Activated naive CD4-positive, alpha-beta T cell treated with anti-CD3 and anti-CD28 coated beads, Interleukin-2, amount 50 U/mL, for 16 hours (primary cell): ENCODE data around the gene CISTR.
A peak's percentile ranks its signal among the peaks of the same experiment; 100 is the strongest.

Experiments
- DNase-seq: peaks from one replicate; pipeline ENCODE4 v3.0.0-alpha.2; 2020

Gene CISTR

DNA sequence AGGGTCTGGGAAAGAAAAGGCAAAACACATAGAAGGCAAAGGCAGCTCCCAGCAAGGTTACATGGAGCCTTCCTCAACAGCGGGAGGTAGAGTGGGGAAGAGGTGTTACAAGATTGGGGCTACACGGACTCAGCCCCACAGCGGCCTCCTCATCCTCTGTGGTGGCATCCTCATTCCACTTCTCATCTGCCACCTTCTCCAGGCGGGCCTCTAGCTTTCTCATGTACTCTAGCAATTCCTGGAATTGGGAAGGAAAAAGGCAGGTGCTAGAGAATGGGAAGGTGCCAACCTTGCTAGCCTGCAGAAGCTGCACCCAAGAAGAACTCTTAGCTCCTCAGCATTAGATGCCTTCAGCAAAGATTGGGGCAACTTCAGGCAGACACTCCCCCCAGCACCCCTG, 37.8 kb downstream of the CISTR start:
- no peak for DNase-seq

DNA sequence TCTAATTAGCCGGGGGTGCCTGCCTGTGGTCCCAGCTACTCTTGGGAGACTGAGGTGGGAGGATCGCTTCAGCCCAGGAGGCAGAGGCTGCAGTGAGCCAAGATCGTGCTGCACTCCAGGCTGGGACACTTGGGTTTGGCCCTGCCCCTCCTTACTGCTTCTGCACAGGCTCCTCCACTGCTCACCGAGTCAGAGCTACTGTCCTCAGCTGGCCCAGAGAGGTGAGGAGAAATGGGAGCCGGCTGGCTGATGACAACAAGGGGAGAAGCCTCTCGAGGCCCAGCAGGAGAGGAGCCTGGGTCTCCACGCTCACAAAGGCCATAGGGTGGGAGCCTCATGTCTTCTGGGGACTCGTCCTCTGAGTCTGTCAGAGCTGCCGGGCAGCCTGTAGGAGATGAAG, 38.3 kb downstream of the CISTR start:
- no peak for DNase-seq

DNA sequence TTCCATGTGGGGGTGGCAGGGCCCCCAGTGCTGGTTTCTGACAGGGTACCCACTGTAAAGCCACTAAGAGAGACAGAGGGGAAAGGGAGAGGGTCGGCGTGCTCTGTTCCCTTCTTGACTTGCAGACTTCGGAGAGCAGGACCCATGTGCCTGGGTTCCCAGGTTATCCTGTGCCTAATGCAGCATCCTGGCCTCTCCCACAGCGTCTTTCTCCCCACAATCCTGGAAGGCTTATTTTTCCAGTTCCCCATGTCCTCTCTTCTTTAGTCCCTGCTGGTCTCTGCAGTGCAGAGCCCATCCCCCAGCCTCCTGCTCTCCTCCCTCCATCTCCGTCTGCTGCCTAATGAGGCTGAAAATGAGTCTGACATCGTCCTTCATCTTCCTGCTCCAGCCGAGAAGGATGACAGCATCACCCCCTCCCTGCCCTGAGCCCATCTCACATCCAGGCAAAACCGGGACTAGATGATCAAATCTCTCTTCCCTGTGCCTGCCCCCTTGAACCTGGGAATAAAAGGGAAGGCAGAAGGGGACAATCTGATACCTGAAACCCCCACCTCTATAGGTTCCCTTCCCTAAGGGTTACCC, 39.6 kb downstream of the CISTR start:
- no peak for DNase-seq

DNA sequence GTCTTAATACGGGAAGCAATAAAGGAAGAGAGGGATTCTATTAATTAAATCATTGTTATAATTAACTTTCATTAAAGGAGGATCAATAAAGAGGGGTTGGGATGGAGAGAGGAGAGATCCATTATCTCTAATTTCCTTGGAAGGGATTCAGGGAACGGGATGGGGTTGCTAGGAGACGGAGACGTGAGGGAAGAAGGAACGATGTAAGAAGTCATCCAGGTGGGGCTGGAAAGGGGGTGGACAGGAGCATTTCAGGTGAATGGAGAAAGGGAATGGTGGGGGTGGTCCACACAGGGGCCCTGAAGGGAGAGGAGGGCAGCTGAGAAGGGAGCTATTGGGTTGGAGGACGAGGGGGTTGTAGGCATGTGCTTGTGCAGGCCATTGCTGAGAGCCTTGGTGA, 41.7 kb downstream of the CISTR start:
- no peak for DNase-seq

DNA sequence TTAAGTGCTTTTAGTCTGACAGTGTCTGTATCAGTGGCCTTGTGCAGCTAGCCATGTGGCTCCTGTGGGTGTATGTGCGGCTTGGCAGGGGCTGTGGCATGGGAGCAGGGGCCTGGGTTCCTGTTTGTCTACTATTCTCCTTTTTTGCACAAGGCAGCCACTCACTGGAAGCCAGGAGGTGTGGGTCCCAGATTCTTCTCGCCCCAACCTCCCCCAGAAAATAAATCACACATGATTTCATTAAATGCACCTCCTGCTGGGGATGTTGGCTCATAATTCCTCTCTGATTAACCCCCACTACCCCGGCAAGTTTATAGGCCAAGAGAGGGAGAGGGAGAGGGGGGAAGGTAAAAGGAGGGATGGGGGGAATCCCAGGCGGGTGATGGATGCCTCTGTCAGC, 42.1 kb downstream of the CISTR start:
- no peak for DNase-seq

GRCh38 chr12:53706080-53706479, 45.7 kb downstream of the CISTR start:
- DNase-seq: no peak

- no peak for DNase-seq
Observed at GRCh38 chr12:53703756-53704155, 48.0 kb downstream of the CISTR start.

GRCh38 chr12:53701518-53702264, 50.1 kb downstream of the CISTR start:
- DNase-seq: peak; percentile 76

DNA sequence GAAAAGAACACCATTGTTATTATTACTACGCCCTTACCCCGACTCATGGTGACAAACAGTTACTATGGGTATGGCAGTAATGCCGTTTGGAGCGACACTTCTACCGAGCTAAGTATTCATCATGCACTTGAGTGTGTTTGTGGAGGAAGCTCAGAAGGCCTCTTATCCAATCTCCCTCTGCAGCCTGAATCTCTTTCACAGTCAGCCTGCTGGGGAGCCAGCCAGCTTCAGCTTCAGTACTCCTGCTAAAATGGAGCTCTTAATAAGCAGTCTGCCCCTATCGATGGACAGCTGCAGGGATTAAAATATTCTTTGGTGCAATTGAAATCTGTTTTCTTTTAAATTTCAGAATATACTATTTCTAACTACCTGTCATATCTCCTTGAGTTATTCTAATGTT, 51.2 kb downstream of the CISTR start:
- DNase-seq: no peak

GRCh38 chr12:53699678-53700025, 52.1 kb downstream of the CISTR start:
- no peak for DNase-seq

DNA sequence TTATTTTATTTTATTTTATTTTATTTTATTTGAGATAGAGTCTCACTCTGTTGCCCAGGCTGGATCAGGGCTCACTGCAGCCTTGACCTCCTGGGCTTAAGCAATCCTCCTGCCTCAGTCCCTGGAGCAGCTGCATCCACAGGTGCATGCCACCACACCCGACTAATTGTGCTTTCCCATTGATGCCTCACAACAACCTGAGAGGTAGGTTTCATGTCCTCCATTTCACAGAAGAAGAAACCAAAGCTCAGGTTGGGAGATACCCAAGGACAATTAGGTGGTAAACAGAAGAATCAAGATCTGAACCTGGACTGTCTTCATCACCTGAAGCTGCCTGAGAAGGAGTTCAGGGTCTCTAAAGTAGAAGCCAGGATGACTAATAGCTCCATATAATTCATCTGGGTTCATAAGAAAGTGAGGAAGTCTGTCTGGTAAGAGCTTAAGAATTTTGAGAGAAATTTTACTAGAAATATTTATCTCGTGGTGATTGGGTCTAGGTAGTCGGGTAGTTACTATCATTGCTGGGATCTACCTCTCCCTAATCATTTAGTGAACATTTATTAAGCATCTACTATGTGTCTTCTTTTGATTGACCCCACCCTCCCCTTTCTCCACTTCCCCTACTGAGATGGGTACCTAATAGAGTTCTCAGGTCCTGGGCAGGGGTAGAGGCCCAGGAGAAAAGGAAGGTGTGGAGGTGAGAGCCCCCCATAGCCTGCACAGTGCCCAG, 52.7 kb downstream of the CISTR start:
- DNase-seq: no peak

- DNase-seq: no peak
Observed at GRCh38 chr12:53696655-53697331, 55.0 kb downstream of the CISTR start.
